WI38 (cell line): ENCODE data around the gene TXNL4A.
A peak's percentile ranks its signal among the peaks of the same experiment; 100 is the strongest.

Source experiments
- H3K4me3 ChIP-seq: 2 replicates; pipeline ENCODE4 v1.5.1; 2011; ENCODE audit warnings: low read depth, mild to moderate bottlenecking, control low read depth, low read length
- CTCF ChIP-seq: IDR thresholded peaks from 2 replicates; pipeline ENCODE4 v1.5.1; 2012; ENCODE audit warnings: low read depth, mild to moderate bottlenecking, control low read depth, low read length

TXNL4A gene

GRCh38 chr18:79950515-79951341 is 37.6 kb downstream of the TXNL4A start:
- no peak for TF ChIP-seq CTCF
- peak overlapping the region; percentile 73 for H3K4me3 ChIP-seq

GRCh38 chr18:79949697-79950487 is 38.5 kb downstream of the TXNL4A start:
- H3K4me3 ChIP-seq = peak overlapping the region; percentile 73
- TF ChIP-seq CTCF = no peak

GRCh38 chr18:79948719-79949411 is 39.5 kb downstream of the TXNL4A start:
- no peak overlapping the region for H3K4me3 ChIP-seq
- no peak for TF ChIP-seq CTCF

- TF ChIP-seq CTCF = no peak
Observed at GRCh38 chr18:79947881-79948610, 40.3 kb downstream of the TXNL4A start.

GRCh38 chr18:79947054-79947755 is 41.2 kb downstream of the TXNL4A start:
- no peak overlapping the region for H3K4me3 ChIP-seq
- TF ChIP-seq CTCF = no peak

More at GRCh38 chr18:79947881-79948610, 40.3 kb downstream of the TXNL4A start:
- no peak overlapping the region for H3K4me3 ChIP-seq
